Type B pancreatic cell (in vitro differentiated cells): ENCODE measurements around the gene VAMP1. TPM values are rescaled to one million over a fixed set of nuclear protein-coding genes. Genes with fewer than 3 reads are reported as not detected.

ENCODE experiments used
- DNase-seq: peaks from one replicate; pipeline ENCODE4 v3.0.0; 2021; ENCODE audit warnings: mixed read lengths; ENCODE audit not compliant: unreplicated experiment; ENCODE audit errors: extremely low spot score
- H3K27ac Mint-ChIP-seq: 2 replicates; pipeline ENCODE4 v1.8.0; 2021; ENCODE audit warnings: mild to moderate bottlenecking, mixed read lengths
- H3K27me3 Mint-ChIP-seq: 2 replicates; pipeline ENCODE4 v1.8.0; 2021; ENCODE audit warnings: mixed read lengths
- H3K36me3 Mint-ChIP-seq: 2 replicates; pipeline ENCODE4 v1.8.0; 2021; ENCODE audit warnings: mixed read lengths
- H3K4me1 Mint-ChIP-seq: one replicate; pipeline ENCODE4 v1.8.0; 2021; ENCODE audit warnings: mixed read lengths; ENCODE audit not compliant: unreplicated experiment
- H3K4me3 Mint-ChIP-seq: 2 replicates; pipeline ENCODE4 v1.8.0; 2021; ENCODE audit warnings: mild to moderate bottlenecking, mixed read lengths
- H3K9me3 Mint-ChIP-seq: 2 replicates; pipeline ENCODE4 v1.8.0; 2021; ENCODE audit warnings: mixed read lengths
- CTCF ChIP-seq: fragments of 200-600 bp; sonication (generic); conservative IDR thresholded peaks from 2 replicates; pipeline ENCODE4 v1.5.0; 2021; ENCODE audit warnings: antibody characterized with exemption, mild to moderate bottlenecking
- total RNA-seq: library from RNA; stranded (reverse); gene quantifications from 2 replicates; pipeline ENCODE4 v1.2.1, GENCODE V29; 2021; ENCODE audit warnings: low replicate concordance

VAMP1 gene
- total RNA-seq, 1 donor from 2014 or later = 10.1 TPM

DNA sequence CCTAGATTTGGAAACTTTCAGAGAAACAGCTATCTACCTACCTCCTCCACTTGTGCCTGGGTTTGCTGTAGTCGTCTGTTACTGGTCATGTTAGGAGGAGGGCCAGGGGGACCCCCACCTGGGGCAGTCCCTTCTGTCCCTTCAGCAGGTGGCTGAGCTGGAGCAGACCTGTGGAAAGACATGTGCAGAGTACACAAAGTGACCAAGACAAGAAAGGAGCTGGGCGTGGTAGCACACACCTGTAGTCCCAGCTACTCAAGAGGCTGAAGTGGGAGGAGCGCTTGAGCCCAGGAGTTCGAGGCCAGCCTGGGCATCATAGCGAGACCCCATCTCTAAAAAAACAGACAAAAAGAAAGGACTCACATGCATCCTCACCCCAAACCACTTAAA, 4.3 kb downstream of the VAMP1 start:
- peaks cover 5% of the 10 kb centered on the region for H3K4me1 Mint-ChIP-seq
- H3K4me3 Mint-ChIP-seq = no peak overlapping the region
- no peak for DNase-seq
- no peak overlapping the region for H3K27ac Mint-ChIP-seq
- no peaks in the 10 kb centered on the region for H3K9me3 Mint-ChIP-seq
- no peak for TF ChIP-seq CTCF
- H3K27me3 Mint-ChIP-seq = peaks cover 14% of the 10 kb centered on the region
- H3K36me3 Mint-ChIP-seq = peaks cover 35% of the 10 kb centered on the region

DNA sequence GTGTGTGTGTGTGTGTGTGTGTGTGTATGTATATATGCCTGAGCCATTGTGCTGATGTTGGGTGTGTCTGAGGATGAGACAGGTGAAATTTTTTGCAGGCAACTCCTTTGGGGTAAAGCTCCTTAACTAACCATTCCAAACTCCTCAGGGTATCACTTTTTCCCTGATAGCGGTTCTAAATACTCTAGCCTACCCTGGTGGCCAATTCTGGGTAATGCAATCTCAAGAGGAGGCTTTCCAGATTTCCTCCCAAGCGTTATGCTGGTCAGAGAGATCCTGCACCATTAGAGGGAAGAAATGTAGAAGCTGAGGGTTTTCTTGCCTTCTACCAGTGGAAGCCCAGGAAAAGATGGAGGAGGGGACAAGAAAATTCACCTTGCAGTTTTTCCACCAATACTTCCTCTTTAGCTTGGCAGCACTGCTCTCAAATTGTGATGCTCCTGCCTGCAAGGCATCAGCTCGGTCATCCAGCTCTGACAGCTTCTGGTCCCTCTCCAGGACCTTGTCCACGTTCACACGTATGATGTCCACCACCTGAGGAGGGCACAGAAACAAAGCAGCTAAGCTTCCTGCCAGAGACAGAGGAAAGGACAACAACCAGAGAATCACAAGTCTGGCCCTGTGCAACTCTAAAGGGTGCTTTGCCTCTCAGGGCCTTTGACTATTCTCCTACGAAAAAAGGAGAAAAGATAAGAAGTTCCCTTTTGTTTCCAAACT, 4.9 kb downstream of the VAMP1 start:
- no peak for DNase-seq
- Mint-ChIP-seq H3K36me3 (peaks cover 41% of the 10 kb centered on the region), H3K4me1 (peaks cover 5% of the 10 kb centered on the region), H3K27ac (no peak overlapping the region), H3K9me3 (no peaks in the 10 kb centered on the region), H3K4me3 (peak overlapping the region; percentile 27), H3K27me3 (peaks cover 11% of the 10 kb centered on the region)
- TF ChIP-seq CTCF = peak; percentile 83

- Mint-ChIP-seq H3K4me3 (no peak overlapping the region), H3K36me3 (peaks cover 41% of the 10 kb centered on the region), H3K9me3 (no peaks in the 10 kb centered on the region), H3K4me1 (peaks cover 2% of the 10 kb centered on the region), H3K27ac (peak overlapping the region; percentile 8), H3K27me3 (peaks cover 7% of the 10 kb centered on the region)
- no peak for TF ChIP-seq CTCF
- DNase-seq = no peak
Measured at GRCh38 chr12:6464531-6464930, 5.9 kb downstream of the VAMP1 start.

GRCh38 chr12:6463858-6464257, 6.6 kb downstream of the VAMP1 start:
- Mint-ChIP-seq H3K9me3 (no peaks in the 10 kb centered on the region), H3K4me1 (no peaks in the 10 kb centered on the region), H3K4me3 (no peak overlapping the region), H3K36me3 (peaks cover 41% of the 10 kb centered on the region), H3K27ac (peak overlapping the region; percentile 8), H3K27me3 (peaks cover 3% of the 10 kb centered on the region)
- no peak for DNase-seq
- no peak for TF ChIP-seq CTCF

GRCh38 chr12:6463216-6463615, 7.3 kb downstream of the VAMP1 start:
- Mint-ChIP-seq H3K36me3 (peaks cover 46% of the 10 kb centered on the region), H3K9me3 (no peaks in the 10 kb centered on the region), H3K27me3 (no peaks in the 10 kb centered on the region), H3K27ac (no peak overlapping the region), H3K4me1 (no peaks in the 10 kb centered on the region), H3K4me3 (no peak overlapping the region)
- no peak for TF ChIP-seq CTCF
- DNase-seq = no peak
